H1 (cell line): ENCODE results near the gene TXNDC15.

Experiments
- EGR1 ChIP-seq: IDR thresholded peaks from 2 replicates; pipeline ENCODE4 v1.6.1; 2011; ENCODE audit warnings: low read depth, low read length, borderline replicate concordance
- POLR2A ChIP-seq, 2 experiments: IDR thresholded peaks; 1 replicate in 1 of 2; 2 replicates in 1 of 2; pipeline ENCODE4 v1.6.1; 2011; ENCODE audit warnings: low read depth in 2 of 2, low read length in 2 of 2, mild to moderate bottlenecking in 2 of 2; ENCODE audit errors: control extremely low read depth in 1 of 2
- POLR2AphosphoS5 ChIP-seq: IDR thresholded peaks from 2 replicates; pipeline ENCODE4 v1.6.1; 2011; ENCODE audit warnings: low read depth, low read length
- RFX5 ChIP-seq: IDR thresholded peaks from 2 replicates; pipeline ENCODE4 v1.6.1; 2011; ENCODE audit warnings: low read depth, low read length, improper control_type of control experiment, borderline replicate concordance
- ZNF274 ChIP-seq: IDR thresholded peaks from 2 replicates; pipeline ENCODE4 v1.7.0; 2012; ENCODE audit warnings: low read length, borderline replicate concordance; ENCODE audit errors: extremely low read depth
- TF ChIP-seq, protein P1 (sequence below), 3 experiments: IDR thresholded peaks; 1 replicate in 2 of 3; 2 replicates in 1 of 3; pipeline versions ENCODE4 v1.5.1 to v1.6.1; 2011; ENCODE audit warnings: low read length in 3 of 3, mild to moderate bottlenecking in 3 of 3, inconsistent platforms in 2 of 3, low read depth in 1 of 3, moderate library complexity in 1 of 3; ENCODE audit not compliant: insufficient read depth in 1 of 3; ENCODE audit errors: control extremely low read depth in 1 of 3

DNA sequence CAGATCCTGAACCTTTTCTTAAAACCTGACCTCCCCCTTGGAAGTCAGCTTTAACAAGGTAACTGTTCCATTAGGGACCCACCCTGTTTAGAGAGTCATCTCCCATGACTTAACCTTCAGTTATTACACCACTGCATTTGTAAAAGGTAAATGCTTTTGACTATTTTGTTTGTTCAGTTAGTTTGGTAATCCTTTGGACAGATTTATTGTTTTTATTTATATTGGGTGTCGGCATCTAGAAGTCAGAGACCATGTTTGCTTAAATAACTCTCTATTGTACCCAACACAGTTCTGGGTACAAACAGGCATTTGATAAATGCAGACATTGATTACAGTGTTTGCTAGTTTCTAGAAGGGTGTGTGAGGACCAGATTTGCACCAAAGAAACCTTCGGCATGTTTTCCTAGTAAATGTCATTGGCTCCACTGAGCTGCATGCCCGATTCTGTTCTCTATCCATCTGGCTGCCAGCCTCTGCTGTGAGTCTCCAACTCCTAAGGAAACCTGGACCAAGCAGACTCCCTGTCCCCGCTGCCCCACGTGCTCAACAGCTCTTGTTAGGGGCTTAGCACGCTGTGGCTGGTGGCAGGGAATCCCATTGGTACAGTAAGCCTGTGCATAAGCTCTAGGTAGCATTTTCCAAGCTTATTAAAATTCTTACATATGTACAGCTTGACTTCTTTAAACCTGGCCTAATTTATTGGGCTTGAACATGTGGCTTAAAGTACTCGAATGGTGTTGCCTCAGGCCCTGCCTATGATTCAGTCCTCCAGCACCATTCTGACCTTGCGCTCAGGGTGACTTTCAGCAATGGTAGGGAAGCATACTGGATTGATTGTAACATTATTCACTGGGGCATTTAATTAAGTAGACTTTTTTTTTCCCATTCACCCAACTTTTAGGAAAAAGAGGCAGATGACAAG, 37.4 kb downstream of the TXNDC15 start:
- no peak for TF ChIP-seq ZNF274
- TF ChIP-seq, protein P1, sequence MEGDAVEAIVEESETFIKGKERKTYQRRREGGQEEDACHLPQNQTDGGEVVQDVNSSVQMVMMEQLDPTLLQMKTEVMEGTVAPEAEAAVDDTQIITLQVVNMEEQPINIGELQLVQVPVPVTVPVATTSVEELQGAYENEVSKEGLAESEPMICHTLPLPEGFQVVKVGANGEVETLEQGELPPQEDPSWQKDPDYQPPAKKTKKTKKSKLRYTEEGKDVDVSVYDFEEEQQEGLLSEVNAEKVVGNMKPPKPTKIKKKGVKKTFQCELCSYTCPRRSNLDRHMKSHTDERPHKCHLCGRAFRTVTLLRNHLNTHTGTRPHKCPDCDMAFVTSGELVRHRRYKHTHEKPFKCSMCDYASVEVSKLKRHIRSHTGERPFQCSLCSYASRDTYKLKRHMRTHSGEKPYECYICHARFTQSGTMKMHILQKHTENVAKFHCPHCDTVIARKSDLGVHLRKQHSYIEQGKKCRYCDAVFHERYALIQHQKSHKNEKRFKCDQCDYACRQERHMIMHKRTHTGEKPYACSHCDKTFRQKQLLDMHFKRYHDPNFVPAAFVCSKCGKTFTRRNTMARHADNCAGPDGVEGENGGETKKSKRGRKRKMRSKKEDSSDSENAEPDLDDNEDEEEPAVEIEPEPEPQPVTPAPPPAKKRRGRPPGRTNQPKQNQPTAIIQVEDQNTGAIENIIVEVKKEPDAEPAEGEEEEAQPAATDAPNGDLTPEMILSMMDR (IDR thresholded peaks at IDR 0.05; ENCODE audit: control extremely low read depth in 1 of 3, insufficient read depth in 1 of 3, low read depth in 1 of 3, low read length in 3 of 3): no peak
- no peak for TF ChIP-seq POLR2AphosphoS5
- TF ChIP-seq POLR2A (IDR thresholded peaks at IDR 0.05; ENCODE audit: control extremely low read depth in 1 of 2, low read depth in 2 of 2, low read length in 2 of 2): no peak
- no peak for TF ChIP-seq RFX5
- no peak for TF ChIP-seq EGR1
